Activated gamma-delta T cell treated with Interleukin-2 at 50 U/mL for 16 hours (primary cell): Measurements from ENCODE around the gene MYO9A.
"Not testable (repeated sequence)": the region's sequence is repeated elsewhere in the genome, so short reads cannot be mapped to it uniquely, and the experiment has no call there.

Experiments used
- DNase-seq: peaks from one replicate; pipeline ENCODE4 v3.0.0-alpha.2; 2020

The MYO9A gene

GRCh38 chr15:71939981-71940588, 177.9 kb downstream of the MYO9A start:
- DNase-seq: no peak

- no peak for DNase-seq
These were observed 180.2 kb downstream of the MYO9A start for GRCh38 chr15:71937650-71938311.

- no peak for DNase-seq
These were observed 183.5 kb downstream of the MYO9A start for GRCh38 chr15:71934446-71934845.

- DNase-seq: no peak
These were observed 185.3 kb downstream of the MYO9A start for GRCh38 chr15:71932689-71933088.

GRCh38 chr15:71931261-71931660, 186.7 kb downstream of the MYO9A start:
- no peak for DNase-seq

- DNase-seq: no peak
These were observed 192.8 kb downstream of the MYO9A start for GRCh38 chr15:71925145-71925544.

- DNase-seq: no peak
These were observed 196.8 kb downstream of the MYO9A start for GRCh38 chr15:71921191-71921590.

- no peak for DNase-seq
These were observed 197.4 kb downstream of the MYO9A start for GRCh38 chr15:71920573-71920972.

- no peak for DNase-seq
These were observed 201.1 kb downstream of the MYO9A start for GRCh38 chr15:71916834-71917233.

- DNase-seq: no peak
These were observed 203.9 kb downstream of the MYO9A start for GRCh38 chr15:71914092-71914491.

GRCh38 chr15:71899674-71900073, 218.3 kb downstream of the MYO9A start:
- DNase-seq: no peak

- DNase-seq: no peak
These were observed 224.3 kb downstream of the MYO9A start for GRCh38 chr15:71893691-71894090.

GRCh38 chr15:71892335-71892734, 225.6 kb downstream of the MYO9A start:
- no peak for DNase-seq

GRCh38 chr15:71891026-71891425, 226.9 kb downstream of the MYO9A start:
- DNase-seq: no peak

- no peak for DNase-seq
These were observed 228.0 kb downstream of the MYO9A start for GRCh38 chr15:71889947-71890346.

GRCh38 chr15:71889385-71889784, 228.6 kb downstream of the MYO9A start:
- no peak for DNase-seq

- DNase-seq: no peak
These were observed 229.2 kb downstream of the MYO9A start for GRCh38 chr15:71888797-71889196.

GRCh38 chr15:71885390-71885789, 232.6 kb downstream of the MYO9A start:
- no peak for DNase-seq

GRCh38 chr15:71883447-71883846, 234.5 kb downstream of the MYO9A start:
- DNase-seq: no peak

- no peak for DNase-seq
These were observed 237.7 kb downstream of the MYO9A start for GRCh38 chr15:71880276-71880675.

GRCh38 chr15:71874245-71874644, 243.7 kb downstream of the MYO9A start:
- no peak for DNase-seq

- DNase-seq: not testable (repeated sequence)
These were observed 259.7 kb downstream of the MYO9A start for GRCh38 chr15:71858232-71858631.

- DNase-seq: no peak
These were observed 264.4 kb downstream of the MYO9A start for GRCh38 chr15:71853543-71853942.

GRCh38 chr15:71844916-71845315, 273.0 kb downstream of the MYO9A start:
- no peak for DNase-seq

- DNase-seq: no peak
These were observed 276.4 kb downstream of the MYO9A start for GRCh38 chr15:71841563-71841962.
